Left ventricle myocardium inferior (tissue), 1 donor: ENCODE measurements around the gene SCGB1D4. TPM values are rescaled to one million over a fixed set of nuclear protein-coding genes. Genes with fewer than 3 reads are reported as not detected.

ENCODE experiments used
- DNase-seq: peaks from one replicate; pipeline ENCODE4 v3.0.0-alpha.2; 2020
- H3K27ac ChIP-seq: fragments of 200-600 bp; replicated peaks from 2 replicates; pipeline ENCODE4 v1.8.0; 2021
- H3K27me3 ChIP-seq: fragments of 200-600 bp; 2 replicates; pipeline ENCODE4 v1.8.0; 2021; ENCODE audit warnings: low read depth
- H3K36me3 ChIP-seq: fragments of 200-600 bp; 2 replicates; pipeline ENCODE4 v1.8.0; 2021
- H3K4me1 ChIP-seq: fragments of 200-600 bp; 2 replicates; pipeline ENCODE4 v1.8.0; 2021
- H3K4me3 ChIP-seq: fragments of 200-600 bp; 2 replicates; pipeline ENCODE4 v1.8.0; 2021; ENCODE audit warnings: mild to moderate bottlenecking, moderate library complexity
- H3K9me3 ChIP-seq: fragments of 200-600 bp; replicated peaks from 2 replicates; pipeline ENCODE4 v1.8.0; 2021
- CTCF ChIP-seq: fragments of 200-600 bp; IDR thresholded peaks from 2 replicates; pipeline ENCODE4 v1.8.0; 2021; ENCODE audit warnings: antibody characterized with exemption, mild to moderate bottlenecking, borderline replicate concordance
- intact Hi-C: fragments of 100-400 bp; cut with micrococcal nuclease; formaldehyde crosslinking; loops from one replicate; pipeline ENCODE4 v1.11.0; 2022
- total RNA-seq: library from RNA; stranded (reverse); fragmentation: NEBNext Ultra II Directional; extraction: Animal tissue kit (Norgen Biotek cat#: 25700); gene quantifications from one replicate; pipeline ENCODE4 v1.2.1, GENCODE V29; 2021
- donor health status: DM: no; HTN: yes; CAD: no; lungs with severe emphysema.

SCGB1D4 gene
- total RNA-seq, 1 donor from 2014 or later = not detected

- Histone ChIP-seq H3K4me3 (no peak overlapping the region), H3K9me3 (no peaks in the 10 kb centered on the region), H3K27me3 (peaks cover 27% of the 10 kb centered on the region), H3K27ac (no peak overlapping the region), H3K36me3 (no peaks in the 10 kb centered on the region), H3K4me1 (no peaks in the 10 kb centered on the region)
- TF ChIP-seq CTCF = no peak
- DNase-seq = no peak
- intact Hi-C loops = no loop called here
Observed at GRCh38 chr11:62260261-62260953, 38.5 kb downstream of the SCGB1D4 start.

DNA sequence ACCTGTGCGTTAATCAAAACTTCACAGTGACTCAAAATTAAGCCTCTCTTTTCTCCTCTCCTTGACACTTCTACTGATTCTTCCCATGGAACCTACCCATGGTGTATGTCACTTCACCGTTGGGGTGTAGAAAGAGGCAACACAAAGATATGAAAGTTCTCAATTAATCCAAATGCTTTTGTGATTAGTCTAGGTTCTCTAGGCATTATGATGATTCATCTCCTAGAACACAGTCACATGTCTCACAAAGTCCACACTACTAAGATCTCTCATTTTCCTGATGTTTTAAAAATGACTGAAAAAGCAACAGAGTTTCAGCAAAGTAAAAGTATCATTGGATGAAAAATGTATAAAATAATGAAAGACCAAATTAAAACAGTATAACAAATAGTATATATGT is 42.6 kb downstream of the SCGB1D4 start:
- H3K27ac ChIP-seq = no peak overlapping the region
- H3K4me1 ChIP-seq = no peaks in the 10 kb centered on the region
- H3K27me3 ChIP-seq = peaks cover 20% of the 10 kb centered on the region
- H3K36me3 ChIP-seq = no peaks in the 10 kb centered on the region
- TF ChIP-seq CTCF = no peak
- no peak overlapping the region for H3K4me3 ChIP-seq
- intact Hi-C loops = no loop called here
- H3K9me3 ChIP-seq = peaks cover 30% of the 10 kb centered on the region
- DNase-seq = no peak

GRCh38 chr11:62253999-62254542 is 44.8 kb downstream of the SCGB1D4 start:
- peaks cover 46% of the 10 kb centered on the region for H3K9me3 ChIP-seq
- TF ChIP-seq CTCF = no peak

GRCh38 chr11:62251698-62252097 is 47.2 kb downstream of the SCGB1D4 start:
- intact Hi-C loops = no loop called here
- no peaks in the 10 kb centered on the region for H3K4me1 ChIP-seq
- peaks cover 20% of the 10 kb centered on the region for H3K27me3 ChIP-seq
- no peaks in the 10 kb centered on the region for H3K36me3 ChIP-seq
- no peak for TF ChIP-seq CTCF
- no peak for DNase-seq
- peaks cover 46% of the 10 kb centered on the region for H3K9me3 ChIP-seq
- H3K4me3 ChIP-seq = no peak overlapping the region
- no peak overlapping the region for H3K27ac ChIP-seq

More at GRCh38 chr11:62253999-62254542, 44.8 kb downstream of the SCGB1D4 start:
- H3K27ac ChIP-seq = no peak overlapping the region
- no peaks in the 10 kb centered on the region for H3K36me3 ChIP-seq
- no peak overlapping the region for H3K4me3 ChIP-seq
- H3K4me1 ChIP-seq = no peaks in the 10 kb centered on the region
- peaks cover 20% of the 10 kb centered on the region for H3K27me3 ChIP-seq
- DNase-seq = no peak
- intact Hi-C loops = no loop called here

Other genes with a start within 250 kb of the SCGB1D4 start
- 9.8 TPM for gene INCENP, start 175.1 kb downstream of the SCGB1D4 start, total RNA-seq
- not detected for gene SCGB1D1, start 108.9 kb downstream of the SCGB1D4 start, total RNA-seq
- gene SCGB2A1, start 90.4 kb downstream of the SCGB1D4 start, total RNA-seq = not detected
- gene SCGB1D2, start 56.8 kb downstream of the SCGB1D4 start, total RNA-seq = 1.6 TPM
- not detected for gene SCGB2A2, start 28.9 kb downstream of the SCGB1D4 start, total RNA-seq
- 4.6 TPM for gene ASRGL1, start 38.4 kb upstream of the SCGB1D4 start, total RNA-seq
- gene SCGB1A1, start 120.0 kb upstream of the SCGB1D4 start, total RNA-seq = not detected
- 290 TPM for gene AHNAK, start 247.7 kb upstream of the SCGB1D4 start, total RNA-seq